Ovary (tissue), 3 donors: ENCODE data around the gene CNNM4.

Experiments used
- CTCF ChIP-seq, 3 donors: fragments of 450-650 bp in 2 of 3; fragments of 200-600 bp in 1 of 3; IDR thresholded peaks; one replicate each; pipeline versions ENCODE4 v1.5.1 to v1.8.0; 2016 to 2022; ENCODE audit warnings: antibody characterized with exemption in 3 of 3, mild to moderate bottlenecking in 1 of 3
- EP300 ChIP-seq: sonication (generic); formaldehyde crosslinking; IDR thresholded peaks from one replicate; pipeline ENCODE4 v1.6.1; 2017; ENCODE audit warnings: antibody characterized with exemption
- donor health status: DM: no; HTN: no; CAD: no.

GRCh38 chr2:96811917-96812316, 51.2 kb downstream of the CNNM4 start:
- TF ChIP-seq CTCF (IDR thresholded peaks at IDR 0.05) (no peak), EP300 (no peak)
